VCaP (cell line): Measurements from ENCODE around the gene ENO1.

ENCODE experiments used
- H3K27ac ChIP-seq: fragments of 450-650 bp; 2 replicates; pipeline ENCODE4 v1.5.1; 2017
- TF ChIP-seq, protein P1 (sequence below): fragments of 450-650 bp; conservative IDR thresholded peaks from 2 replicates; pipeline ENCODE4 v1.5.1; 2017; ENCODE audit warnings: mild to moderate bottlenecking, moderate library complexity

ENO1 gene

DNA sequence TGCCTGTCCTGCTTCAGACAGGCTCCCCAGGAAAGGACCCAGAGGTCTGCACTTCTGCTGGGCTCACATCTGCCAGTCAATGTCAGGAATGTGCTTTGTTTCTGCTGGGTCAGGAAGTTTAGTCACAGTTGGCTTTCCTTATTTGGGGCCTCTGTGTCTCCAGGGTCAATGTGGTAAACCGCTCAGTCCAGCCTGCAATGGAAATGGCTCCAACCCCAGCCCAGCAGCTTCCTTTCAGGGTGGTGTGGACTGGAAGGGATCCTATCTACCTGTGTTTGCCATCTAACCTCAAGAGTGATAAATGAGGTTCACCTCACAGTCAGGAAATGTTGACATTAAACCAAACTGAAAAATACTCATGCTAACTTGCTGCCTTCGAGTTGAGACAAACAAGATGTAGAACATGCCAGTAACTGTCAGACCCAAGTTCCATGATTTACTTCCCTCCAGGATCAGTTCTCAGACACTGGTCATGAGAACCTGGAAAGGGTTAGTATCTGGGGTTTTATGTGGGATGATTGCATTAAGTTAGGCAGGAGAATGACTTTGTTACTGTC, 20.3 kb downstream of the ENO1 start:
- TF ChIP-seq, protein P1, sequence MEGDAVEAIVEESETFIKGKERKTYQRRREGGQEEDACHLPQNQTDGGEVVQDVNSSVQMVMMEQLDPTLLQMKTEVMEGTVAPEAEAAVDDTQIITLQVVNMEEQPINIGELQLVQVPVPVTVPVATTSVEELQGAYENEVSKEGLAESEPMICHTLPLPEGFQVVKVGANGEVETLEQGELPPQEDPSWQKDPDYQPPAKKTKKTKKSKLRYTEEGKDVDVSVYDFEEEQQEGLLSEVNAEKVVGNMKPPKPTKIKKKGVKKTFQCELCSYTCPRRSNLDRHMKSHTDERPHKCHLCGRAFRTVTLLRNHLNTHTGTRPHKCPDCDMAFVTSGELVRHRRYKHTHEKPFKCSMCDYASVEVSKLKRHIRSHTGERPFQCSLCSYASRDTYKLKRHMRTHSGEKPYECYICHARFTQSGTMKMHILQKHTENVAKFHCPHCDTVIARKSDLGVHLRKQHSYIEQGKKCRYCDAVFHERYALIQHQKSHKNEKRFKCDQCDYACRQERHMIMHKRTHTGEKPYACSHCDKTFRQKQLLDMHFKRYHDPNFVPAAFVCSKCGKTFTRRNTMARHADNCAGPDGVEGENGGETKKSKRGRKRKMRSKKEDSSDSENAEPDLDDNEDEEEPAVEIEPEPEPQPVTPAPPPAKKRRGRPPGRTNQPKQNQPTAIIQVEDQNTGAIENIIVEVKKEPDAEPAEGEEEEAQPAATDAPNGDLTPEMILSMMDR, result no peak
- H3K27ac ChIP-seq, result 0 out of 2 replicates have a peak overlapping the region, but pooled peaks have one; percentile 5

DNA sequence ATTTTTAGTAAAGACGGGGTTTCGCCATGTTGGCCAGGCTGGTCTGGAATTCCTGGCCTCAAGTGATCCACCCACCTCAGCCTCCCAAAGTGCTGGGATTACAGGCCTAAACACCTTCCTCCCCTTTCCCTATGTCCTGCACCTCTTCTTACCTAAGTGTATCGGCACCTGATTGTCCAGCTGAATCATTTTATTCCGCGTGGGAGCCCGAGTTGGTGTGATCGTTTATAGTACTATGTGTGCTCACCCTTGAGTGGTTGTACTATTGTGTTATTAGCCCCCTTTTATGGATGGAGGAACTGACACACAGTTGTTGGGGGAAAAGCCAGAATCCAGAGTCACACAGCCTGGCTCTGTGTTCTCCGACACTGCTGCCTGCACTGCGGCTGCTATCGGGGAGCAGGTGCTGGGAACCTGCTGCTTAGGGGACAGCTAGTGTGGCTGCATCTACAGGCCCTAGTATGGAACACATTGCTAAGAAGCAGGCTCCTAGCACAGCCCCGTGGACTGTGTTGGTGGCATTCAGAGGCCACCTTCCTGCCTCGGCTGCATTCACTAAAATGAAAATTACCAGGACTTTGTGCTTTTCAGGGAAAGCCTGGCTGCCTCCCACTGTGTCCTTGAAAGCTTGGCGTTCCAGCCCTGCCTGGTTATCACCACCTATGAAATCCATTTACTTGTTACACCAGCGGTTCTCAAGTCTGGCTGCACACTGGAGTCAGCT, 21.6 kb downstream of the ENO1 start:
- TF ChIP-seq, protein P1, result no peak
- H3K27ac ChIP-seq, result no peak overlapping the region

DNA sequence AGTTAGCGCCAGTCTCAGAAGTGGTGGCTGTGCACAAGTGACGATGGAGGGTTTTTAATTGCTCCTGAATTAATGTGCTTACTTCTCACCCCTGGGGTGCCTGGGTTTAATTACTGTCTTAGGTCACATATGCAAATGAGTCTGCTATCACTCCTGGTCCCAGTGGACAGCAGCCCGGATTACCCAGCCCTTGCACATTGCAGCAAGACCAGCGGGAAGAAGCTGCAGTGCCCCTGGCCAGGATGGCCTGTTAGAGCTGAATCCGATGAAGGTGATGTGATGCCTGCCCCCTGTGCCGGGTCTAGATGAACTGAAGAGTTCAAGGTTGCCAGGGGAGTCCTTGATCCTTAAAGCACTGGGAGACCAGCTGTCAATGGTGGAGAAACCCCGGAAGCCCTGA, 24.2 kb downstream of the ENO1 start:
- TF ChIP-seq, protein P1, result no peak
- no peak overlapping the region for H3K27ac ChIP-seq

DNA sequence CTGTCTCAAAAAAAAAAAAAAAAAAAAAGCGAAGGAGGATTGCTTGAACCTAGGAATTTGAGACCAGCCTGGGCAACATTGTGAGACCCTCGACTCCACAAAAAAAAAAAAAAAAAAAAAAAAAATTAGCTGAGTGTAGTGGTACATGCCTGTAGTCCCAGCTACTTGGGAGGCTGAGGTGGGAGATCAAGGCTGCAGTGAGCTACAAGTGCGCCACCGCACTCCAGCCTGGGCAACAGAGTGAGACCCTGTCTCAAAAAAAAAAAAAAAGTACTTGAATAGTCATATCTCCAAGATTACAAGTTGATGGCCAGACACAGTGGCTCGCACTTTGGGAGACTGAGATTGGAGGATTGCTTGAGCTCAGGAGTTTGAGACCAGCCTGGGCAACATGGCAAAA, 27.4 kb downstream of the ENO1 start:
- no peak overlapping the region for H3K27ac ChIP-seq
- TF ChIP-seq, protein P1, result no peak

DNA sequence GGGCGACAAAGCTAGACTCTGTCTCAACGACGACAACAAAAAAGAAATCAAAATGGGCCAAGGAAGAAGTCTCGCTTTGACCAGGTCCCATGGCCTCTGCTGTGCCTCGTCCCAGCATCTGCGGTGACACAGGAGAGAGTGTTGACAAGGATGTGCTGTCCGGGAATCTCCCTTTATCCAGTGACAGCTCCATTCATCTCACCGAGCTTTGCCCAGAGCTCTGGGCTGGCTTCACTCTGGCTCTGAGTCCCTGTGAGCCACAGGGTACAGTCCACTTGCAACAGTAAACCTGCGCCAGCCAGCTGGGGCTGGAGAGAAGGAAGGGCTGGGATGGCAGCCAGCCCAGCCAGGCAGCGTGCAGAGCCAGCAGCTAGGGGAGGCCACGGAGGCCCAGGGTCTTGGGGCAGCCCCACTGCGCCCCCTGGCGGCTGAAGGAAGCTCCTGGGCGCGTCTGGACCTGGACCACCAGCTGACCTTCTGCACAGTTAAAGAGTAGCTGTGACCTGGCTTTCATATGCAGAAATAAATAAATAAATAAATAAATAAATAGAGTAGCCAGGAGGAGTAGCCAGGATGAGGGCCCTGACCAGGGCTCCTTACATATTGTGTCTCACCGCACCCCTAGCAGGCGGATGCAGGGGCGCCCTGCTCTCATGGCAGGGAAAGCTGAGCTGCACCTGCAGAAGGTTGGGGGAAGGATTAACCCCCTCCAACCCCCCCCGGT, 29.7 kb downstream of the ENO1 start:
- TF ChIP-seq, protein P1, result peak; percentile 94
- H3K27ac ChIP-seq, result peak overlapping the region; percentile 64

DNA sequence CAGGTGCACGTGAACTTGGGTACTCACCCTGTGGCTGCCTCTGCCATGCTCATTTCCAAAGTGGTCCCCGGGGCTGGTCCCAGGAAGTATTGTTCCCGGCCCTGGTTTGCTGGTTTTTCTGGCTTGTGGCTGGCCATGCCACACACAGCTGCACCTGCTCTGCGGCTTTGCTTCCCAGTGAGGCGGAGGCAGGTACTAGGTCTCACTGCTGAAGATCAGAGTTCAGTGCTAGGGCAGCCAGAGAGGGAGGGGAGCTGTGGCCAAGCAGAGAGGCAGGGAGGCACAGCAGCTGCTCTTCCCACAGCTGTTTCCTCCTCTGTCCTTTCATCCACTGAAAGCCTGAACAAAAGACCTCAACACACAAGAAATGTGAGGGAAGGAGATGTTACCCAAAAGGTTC, 30.5 kb downstream of the ENO1 start:
- TF ChIP-seq, protein P1, result no peak
- H3K27ac ChIP-seq, result peak overlapping the region; percentile 64

DNA sequence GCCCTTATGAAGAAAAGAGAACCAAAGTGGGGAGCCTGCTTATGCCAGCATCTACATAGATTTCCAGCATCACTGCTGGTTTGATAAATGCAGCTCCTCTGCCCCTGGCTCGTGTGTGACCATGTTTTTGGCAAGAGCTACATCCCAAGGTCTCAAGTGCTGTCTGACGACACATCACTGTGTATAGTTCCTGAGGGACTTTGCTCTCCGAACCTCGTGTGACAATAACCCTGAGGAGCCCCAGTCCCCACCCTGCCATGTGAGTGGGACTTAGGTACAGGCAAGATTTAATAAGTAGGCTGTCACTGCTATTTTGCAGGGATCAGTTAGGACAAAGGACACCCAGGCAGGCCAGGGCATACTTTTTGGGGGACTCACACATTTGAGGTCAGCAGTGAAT, 32.2 kb downstream of the ENO1 start:
- TF ChIP-seq, protein P1, result no peak
- no peak overlapping the region for H3K27ac ChIP-seq
